HepG2 (cell line): ENCODE data around the gene ACAN.

Experiments used
- BRCA1 ChIP-seq: sonication (generic); formaldehyde crosslinking; IDR thresholded peaks from 2 replicates; pipeline ENCODE4 v1.4.0; 2020; ENCODE audit warnings: missing genetic modification reagents
- CEBPG ChIP-seq: IDR thresholded peaks from 2 replicates; pipeline ENCODE4 v1.6.1; 2016
- CTCF ChIP-seq: sonication (generic); formaldehyde crosslinking; IDR thresholded peaks from 2 replicates; pipeline ENCODE4 v1.5.0; 2020; ENCODE audit warnings: mild to moderate bottlenecking, missing genetic modification reagents, moderate library complexity
- EP300 ChIP-seq, 3 experiments: sonication (generic) in 1 of 3; formaldehyde crosslinking in 1 of 3; IDR thresholded peaks; 2 replicates each; pipeline versions ENCODE4 v1.5.1 to v1.6.1; 2011 to 2020; ENCODE audit warnings: low read depth in 2 of 3, low read length in 2 of 3, borderline replicate concordance in 1 of 3, improper control_type of control experiment in 1 of 3, mild to moderate bottlenecking in 1 of 3, missing genetic modification reagents in 1 of 3, moderate library complexity in 1 of 3
- IKZF1 ChIP-seq: fragments of 450-650 bp; IDR thresholded peaks from 2 replicates; pipeline ENCODE4 v1.7.1; 2016
- KDM1A ChIP-seq: IDR thresholded peaks from 2 replicates; pipeline ENCODE4 v1.6.1; 2016; ENCODE audit warnings: missing compliant biosample characterization
- KLF16 ChIP-seq, 2 experiments: sonication (generic) in 1 of 2; formaldehyde crosslinking in 1 of 2; IDR thresholded peaks; 2 replicates each; pipeline versions ENCODE4 v1.6.1 to v1.8.0; 2016 to 2023; ENCODE audit warnings: missing genetic modification reagents in 2 of 2, missing compliant biosample characterization in 1 of 2
- NFYB ChIP-seq: sonication (generic); formaldehyde crosslinking; IDR thresholded peaks from 2 replicates; pipeline ENCODE4 v1.4.0; 2020; ENCODE audit warnings: missing genetic modification reagents
- XBP1 ChIP-seq: sonication (generic); formaldehyde crosslinking; IDR thresholded peaks from 2 replicates; pipeline ENCODE4 v1.5.0; 2020; ENCODE audit warnings: missing genetic modification reagents
- ZBTB43 ChIP-seq: sonication (generic); formaldehyde crosslinking; conservative IDR thresholded peaks from 2 replicates; pipeline ENCODE4 v1.4.0; 2020; ENCODE audit warnings: missing genetic modification reagents
- ZNF383 ChIP-seq: sonication (generic); formaldehyde crosslinking; IDR thresholded peaks from 2 replicates; pipeline ENCODE4 v1.4.0; 2020; ENCODE audit warnings: missing genetic modification reagents, mild to moderate bottlenecking, borderline replicate concordance
- ZNF639 ChIP-seq: conservative IDR thresholded peaks from 2 replicates; pipeline ENCODE4 v1.6.1; 2018; ENCODE audit warnings: missing genetic modification reagents
- TF ChIP-seq, protein P1 (sequence below): sonication (generic); formaldehyde crosslinking; IDR thresholded peaks from 2 replicates; pipeline ENCODE4 v1.5.0; 2020; ENCODE audit warnings: missing genetic modification reagents

- TF ChIP-seq IKZF1 (no peak), NFYB (CRISPR knock-in tag) (no peak), KDM1A (CRISPR knock-in tag) (no peak), XBP1 (CRISPR knock-in tag) (no peak), EP300 (IDR thresholded peaks at IDR 0.05; ENCODE audit: low read depth in 2 of 2, low read length in 2 of 2) (no peak), EP300 (CRISPR knock-in tag; IDR thresholded peaks at IDR 0.05; ENCODE audit: borderline replicate concordance) (no peak), CTCF (CRISPR knock-in tag) (no peak), KLF16 (CRISPR knock-in tag; IDR thresholded peaks at IDR 0.05) (no peak), BRCA1 (CRISPR knock-in tag) (no peak), ZBTB43 (no peak), ZNF639 (CRISPR knock-in tag) (no peak), ZNF383 (CRISPR knock-in tag) (no peak), CEBPG (CRISPR knock-in tag) (no peak)
- TF ChIP-seq, protein P1, sequence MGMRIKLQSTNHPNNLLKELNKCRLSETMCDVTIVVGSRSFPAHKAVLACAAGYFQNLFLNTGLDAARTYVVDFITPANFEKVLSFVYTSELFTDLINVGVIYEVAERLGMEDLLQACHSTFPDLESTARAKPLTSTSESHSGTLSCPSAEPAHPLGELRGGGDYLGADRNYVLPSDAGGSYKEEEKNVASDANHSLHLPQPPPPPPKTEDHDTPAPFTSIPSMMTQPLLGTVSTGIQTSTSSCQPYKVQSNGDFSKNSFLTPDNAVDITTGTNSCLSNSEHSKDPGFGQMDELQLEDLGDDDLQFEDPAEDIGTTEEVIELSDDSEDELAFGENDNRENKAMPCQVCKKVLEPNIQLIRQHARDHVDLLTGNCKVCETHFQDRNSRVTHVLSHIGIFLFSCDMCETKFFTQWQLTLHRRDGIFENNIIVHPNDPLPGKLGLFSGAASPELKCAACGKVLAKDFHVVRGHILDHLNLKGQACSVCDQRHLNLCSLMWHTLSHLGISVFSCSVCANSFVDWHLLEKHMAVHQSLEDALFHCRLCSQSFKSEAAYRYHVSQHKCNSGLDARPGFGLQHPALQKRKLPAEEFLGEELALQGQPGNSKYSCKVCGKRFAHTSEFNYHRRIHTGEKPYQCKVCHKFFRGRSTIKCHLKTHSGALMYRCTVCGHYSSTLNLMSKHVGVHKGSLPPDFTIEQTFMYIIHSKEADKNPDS = no peak
These were observed 93.9 kb downstream of the ACAN start for GRCh38 chr15:88897142-88897455.
